GM21526 (cell line): ENCODE measurements around the gene LMNA.
"Not testable (repeated sequence)": the region's sequence is repeated elsewhere in the genome, so short reads cannot be mapped to it uniquely, and the experiment has no call there.

Experiments
- ATAC-seq: cut with Tn5 transposase; IDR thresholded peaks from one replicate; pipeline ENCODE4 v1.9.1; 2021; ENCODE audit warnings: moderate library complexity; ENCODE audit not compliant: unreplicated experiment, low FRiP score

The LMNA gene

DNA sequence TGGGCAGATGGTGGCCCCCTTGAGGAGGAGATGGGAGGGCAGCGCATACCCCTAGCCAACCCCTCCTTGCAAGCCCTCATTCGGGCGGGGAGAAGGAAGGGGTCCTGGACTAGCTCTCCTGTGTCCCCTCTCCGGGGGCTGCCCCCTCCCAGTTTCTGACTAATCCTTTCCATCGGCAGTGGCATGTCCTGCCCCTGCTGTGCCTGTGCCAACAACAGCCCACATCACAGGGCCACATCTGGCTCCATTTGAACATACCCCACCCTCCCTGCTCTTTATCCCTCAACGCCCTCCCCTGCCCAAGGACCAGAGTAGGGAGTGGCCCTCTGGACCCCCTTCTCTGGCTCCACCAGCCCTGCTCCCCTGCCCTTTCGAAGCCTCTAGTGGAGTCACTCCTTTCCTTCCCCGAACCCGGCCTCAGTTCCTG, 11.0 kb upstream of the LMNA start:
- no peak for ATAC-seq

DNA sequence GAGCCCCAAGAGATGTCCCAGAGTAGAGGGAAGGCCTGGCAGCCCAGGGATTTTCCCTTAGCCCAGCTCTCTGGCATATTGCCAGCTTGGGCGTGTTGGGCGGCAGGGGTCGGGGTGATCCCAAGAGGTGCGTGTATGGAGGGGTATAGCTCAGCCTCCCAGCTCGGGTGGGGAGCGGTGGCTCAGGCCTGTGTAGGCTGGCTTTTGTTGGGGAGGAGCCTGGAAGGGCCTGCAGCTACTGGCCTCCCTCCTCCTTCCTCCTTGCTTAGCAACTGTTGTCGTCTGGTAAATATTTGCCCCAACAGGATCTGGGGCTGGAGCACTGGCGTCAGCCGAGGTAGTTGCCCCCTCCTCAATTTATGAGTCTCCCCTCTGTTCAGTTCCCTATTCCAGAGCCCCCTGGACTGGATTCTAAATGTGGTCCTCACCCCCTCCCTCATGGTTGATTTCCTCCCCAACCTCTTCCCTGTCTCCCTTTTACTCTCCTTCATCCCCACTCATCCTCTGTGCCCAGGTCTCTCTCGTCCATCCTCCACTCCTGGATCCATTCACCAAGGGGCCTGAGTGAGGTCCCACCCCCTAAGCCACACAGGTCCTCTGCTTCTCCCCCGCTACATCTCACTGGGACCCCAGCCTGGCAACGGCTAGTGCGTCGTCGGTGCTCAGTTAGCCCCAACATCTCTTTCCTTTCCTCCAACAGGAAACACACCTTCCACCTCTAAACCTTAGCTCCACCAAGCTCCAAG, 10.3 kb upstream of the LMNA start:
- no peak for ATAC-seq

DNA sequence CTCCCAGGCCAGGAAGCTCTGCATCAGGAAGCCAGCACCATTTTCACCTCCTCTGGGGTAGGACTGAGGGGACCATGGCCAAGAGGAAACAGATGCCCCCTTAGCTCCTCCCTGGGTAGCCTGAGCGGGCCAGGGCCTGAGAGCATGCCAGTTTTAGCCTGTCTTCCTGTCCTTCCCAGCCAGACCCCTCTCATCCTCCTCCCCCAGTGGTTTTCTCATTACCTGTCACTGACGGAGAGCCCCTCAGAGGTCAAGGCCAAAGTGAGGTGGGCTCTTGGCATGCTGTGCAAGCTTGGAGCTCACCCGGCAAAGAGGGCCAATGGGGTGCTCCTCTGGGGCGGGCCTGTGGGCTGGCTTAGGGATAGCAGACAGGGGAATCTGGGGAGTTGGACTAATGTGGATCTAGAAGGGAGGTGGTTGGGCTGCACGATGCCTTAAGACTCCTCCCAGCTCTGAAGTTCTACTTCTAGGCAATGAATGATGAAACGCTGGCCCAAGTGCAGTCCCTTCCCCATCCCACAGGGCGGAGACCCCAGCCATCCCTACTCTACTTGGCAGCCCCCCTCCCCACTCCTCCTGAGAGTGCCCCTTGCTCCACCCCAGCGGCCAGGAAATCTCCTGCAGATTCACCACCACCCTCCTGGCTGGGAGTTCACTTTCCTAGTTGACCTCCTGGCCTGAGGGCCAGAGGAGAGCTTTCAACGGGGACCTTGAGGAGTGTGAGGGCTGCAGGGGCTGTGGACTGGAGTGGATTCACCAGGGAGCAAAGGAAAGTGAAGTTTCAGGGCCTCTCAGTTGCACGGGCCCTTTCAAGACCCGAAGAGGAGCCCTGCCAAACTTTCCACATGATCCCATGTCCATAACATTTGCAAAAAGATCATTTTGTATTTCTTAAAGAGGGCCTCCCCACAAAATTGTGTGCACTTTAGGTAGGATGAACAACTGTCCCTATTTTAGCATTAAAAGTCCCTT, 9.4 kb upstream of the LMNA start:
- ATAC-seq = no peak

DNA sequence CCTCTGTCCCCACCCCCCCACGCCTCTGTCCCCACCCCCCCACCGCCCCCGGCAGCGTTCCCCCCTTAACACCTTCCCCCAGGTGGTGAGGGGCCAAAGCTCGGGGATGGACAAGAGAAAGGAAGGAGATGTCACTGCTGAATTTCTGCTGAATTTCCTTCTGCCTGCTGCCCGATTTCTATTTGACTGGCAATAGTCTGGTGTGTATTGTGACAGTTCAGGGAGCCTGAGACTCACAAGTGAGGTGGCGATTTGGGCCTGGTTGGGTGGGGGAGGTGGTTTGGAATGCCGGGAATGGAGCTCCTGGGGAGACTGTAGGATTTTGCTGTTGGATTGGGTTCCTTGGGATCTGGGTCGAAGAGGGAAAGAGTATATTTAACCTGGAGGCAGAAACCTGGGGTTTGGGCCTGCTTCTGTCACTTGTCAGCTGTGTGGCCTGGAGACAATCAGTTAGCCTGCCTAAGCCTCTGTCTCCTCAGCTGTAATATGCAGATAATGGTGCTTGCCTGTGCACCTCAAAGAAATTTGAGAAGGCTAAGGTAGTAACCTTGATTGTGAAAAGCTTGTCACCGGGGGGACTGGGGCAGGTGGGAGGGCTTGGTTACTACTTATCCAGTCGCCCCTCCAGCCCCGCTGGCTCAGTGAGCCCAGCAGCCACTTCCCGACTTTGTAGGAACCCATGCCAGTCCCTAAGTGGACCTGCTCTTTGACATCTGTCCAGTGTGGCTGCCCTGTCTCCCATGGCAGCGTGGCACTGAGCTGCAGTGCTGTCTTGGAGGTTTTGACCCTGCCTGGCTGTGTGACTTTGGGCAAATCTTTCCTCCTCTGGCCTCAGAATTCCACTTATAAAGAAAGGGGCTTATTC, 7.7 kb upstream of the LMNA start:
- ATAC-seq = peak; percentile 5

DNA sequence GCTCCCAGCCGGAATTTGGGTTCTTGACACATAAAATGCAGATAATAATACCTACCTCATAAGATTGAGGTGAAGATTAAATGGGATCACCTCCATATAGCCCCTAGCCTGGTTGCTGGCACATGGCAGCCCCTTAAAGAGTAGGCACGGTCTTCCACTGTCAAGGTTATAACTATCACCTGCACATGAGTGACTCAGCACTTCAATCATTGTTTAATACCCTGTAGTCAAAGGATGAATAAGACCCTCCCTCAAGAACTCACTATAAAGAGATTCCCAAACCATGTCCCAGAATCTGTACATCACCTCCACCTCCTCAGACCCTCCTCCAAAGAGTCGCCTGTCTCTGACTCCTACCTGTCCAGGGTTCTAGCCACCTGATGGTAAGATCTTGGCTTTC, 6.5 kb upstream of the LMNA start:
- ATAC-seq = no peak

DNA sequence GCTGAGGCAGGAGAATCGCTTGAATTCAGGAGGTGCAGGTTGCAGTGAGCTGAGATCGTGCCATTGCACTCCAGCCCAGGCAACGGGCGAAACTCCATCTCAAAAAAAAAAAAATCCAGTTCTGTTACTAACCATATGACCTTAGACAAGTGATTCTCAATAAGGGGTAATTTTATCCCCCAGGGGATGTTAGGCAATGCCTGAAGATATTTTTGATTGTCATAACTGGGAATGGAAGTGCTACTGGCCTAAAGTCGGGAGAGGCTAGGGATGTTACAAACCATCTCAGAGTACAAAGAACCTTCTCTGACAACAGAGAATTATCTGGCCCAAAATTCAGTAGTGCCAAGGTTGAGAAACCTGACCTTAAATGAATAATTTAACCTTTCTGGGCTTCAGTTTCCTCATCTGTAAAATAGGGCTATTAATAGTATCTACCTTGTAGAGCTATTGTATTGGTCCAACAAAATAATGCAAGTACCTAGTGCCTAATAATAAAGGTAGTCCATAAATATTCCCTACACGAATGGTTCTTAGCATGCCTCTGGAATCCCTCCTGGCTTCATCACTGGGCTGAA, 5.8 kb upstream of the LMNA start:
- ATAC-seq = no peak

DNA sequence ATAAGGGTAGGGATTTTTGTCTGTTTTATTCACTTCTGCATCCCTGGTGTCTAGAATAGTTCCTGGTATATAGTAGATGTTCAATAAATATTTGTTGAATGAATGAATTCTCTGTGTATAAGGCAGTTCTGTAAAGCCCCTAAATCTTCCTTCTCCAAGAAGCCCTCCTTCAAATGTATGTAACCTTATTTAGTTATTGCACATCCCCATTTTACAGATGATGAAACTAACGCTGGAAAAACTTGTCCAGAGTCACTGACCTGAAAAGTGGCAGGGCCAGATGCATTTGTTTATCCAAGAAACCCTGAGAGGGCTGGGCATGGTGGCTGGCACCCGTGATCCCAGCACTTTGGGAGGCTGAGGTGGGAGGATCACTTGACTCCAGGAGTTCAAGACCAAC, 4.3 kb upstream of the LMNA start:
- ATAC-seq = no peak

DNA sequence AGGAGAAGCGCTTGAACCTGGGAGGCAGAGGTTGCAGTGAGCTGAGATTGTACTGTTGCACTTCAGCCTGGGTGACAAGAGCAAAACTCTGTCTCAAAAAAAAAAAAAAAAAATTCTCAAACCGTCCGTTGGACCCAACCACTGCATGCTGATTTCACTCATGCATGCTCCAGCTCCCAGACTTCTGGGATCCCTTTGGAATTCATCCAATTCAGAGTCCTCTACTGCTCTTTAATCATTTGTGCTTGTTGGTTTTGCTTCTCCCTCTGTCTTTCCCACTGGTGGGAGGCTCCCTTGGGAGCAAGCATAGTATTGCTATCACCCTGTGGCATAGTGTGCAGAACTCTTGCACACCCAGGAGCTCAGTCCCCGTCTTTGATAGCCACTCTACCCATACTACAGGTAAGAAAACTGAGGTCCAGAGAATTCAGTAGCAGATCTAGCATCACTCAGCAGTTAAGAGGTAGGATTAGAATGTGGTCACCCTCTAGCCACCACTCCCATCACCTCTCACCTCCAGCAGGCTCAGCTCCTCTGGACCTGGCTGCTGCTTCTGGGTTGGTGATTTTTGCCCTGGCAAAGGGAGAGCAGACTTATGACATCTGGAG, 3.1 kb upstream of the LMNA start:
- ATAC-seq = no peak

DNA sequence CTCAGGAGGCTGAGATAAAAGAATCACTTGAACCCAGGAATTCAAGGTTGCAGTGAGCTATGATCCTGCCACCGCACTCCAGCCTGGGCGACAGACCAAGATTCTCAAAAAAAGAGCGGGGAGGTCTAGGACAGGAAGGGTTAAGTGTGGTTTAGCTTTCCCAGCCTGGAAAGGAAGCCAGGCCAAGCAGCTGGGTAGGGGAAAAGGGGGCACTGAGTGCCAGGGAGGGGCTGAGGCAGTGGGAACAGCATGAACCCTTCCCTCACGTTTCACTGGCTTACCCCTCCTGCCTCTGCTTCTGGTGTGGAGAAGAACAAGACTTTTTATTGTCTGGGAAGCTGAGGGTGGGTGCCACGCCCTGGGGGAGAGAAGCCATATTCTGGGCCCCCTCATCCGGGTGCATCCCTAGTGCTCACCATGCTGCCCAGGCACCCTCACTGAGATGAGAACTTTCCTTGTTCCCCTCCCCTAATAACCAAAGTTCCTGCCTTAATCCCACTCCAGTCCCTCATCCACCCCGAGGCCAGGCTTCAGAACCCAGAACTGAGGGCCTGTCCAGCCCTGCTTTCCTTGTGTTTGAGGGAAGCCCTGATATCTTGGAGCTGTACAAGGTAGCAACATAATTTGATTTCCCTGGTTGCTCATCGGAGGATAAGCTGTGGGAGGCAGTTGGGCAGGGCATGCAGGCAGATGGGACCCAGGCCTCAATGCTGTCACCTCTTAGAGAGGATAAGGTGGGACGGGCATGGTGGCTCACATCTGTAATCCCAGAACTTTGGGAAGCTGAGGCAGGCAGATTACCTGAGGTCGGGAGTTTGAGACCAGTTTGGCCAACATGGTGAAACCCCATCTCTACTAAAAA, 2.0 kb upstream of the LMNA start:
- no peak for ATAC-seq

DNA sequence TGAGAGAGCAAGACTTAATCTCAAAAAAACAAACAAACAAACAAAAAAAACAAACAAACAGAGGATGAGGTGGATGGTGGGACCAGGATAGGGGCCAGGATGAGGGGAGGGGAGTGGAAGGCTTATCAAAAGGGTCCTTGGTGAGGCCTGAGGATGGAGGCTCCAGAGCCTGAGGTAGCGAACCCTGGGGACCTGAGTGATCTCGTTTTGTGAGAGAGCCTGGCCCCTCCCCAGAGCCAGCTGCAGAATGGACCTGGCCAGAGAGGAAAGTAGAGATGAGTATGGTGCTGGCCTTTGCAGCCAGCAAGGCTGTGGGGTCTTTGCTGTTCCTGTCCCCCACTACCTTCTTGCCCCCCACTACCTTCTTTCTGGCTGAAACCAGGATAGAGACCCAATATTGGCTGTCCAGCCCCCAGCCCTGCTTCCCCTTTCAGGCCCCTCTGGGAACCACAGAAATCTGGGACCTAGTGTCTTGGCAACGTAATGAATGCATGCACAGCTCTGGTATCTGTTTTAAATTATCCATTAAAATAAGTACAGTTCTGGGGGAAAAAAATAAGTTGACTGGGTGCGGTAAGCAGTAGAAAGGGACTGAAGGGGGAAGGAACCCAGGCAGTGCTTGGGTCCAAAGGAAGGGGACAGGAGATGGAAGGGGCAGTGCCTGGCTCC, 1.1 kb upstream of the LMNA start:
- no peak for ATAC-seq

DNA sequence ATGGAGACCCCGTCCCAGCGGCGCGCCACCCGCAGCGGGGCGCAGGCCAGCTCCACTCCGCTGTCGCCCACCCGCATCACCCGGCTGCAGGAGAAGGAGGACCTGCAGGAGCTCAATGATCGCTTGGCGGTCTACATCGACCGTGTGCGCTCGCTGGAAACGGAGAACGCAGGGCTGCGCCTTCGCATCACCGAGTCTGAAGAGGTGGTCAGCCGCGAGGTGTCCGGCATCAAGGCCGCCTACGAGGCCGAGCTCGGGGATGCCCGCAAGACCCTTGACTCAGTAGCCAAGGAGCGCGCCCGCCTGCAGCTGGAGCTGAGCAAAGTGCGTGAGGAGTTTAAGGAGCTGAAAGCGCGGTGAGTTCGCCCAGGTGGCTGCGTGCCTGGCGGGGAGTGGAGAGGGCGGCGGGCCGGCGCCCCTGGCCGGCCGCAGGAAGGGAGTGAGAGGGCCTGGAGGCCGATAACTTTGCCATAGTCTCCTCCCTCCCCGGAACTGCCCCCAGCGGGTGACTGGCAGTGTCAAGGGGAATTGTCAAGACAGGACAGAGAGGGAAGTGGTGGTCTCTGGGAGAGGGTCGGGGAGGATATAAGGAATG, 505 bp downstream of the LMNA start:
- peak; percentile 4 for ATAC-seq

DNA sequence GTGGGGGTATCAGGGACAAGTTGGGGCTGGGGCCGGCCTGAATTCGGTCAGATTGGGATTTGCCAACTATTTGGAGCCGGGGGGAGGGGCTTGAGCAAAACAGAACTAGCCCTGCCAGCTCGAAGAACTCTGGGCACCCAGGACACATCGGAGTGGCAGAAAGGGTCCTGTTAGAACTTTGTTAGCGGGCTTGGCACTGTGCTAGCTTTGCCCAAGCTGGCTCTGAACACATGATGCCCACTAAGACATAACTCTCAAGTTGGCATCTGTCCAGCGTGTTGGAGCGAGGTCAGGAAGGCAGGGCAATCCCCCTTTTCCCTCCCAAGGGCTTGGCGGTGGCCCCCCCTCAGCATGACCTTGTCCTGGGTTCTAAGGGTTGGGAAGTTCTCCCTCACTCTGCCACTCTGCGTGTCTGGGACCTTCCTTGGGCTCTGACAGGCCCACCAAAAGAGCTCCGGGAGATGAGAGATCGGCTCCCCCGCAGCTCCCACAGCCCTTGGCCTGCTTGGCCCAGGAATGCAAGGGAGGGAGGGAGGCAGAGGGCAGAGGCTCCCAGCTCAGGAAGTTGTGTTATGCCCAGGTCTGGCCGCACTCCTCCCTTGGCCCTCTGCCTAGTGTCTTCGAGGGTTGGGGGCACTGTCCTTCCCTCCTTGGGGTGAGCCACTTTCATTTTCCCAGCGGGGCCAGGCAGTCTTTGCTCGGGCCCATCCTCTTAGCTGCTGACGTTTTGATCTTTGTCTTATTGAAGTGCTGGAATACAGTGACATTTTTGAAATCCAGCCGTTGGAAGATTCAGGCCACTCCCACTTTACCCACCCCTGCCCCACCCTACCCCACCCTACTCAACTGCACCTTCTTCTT, 1.2 kb downstream of the LMNA start:
- no peak for ATAC-seq

DNA sequence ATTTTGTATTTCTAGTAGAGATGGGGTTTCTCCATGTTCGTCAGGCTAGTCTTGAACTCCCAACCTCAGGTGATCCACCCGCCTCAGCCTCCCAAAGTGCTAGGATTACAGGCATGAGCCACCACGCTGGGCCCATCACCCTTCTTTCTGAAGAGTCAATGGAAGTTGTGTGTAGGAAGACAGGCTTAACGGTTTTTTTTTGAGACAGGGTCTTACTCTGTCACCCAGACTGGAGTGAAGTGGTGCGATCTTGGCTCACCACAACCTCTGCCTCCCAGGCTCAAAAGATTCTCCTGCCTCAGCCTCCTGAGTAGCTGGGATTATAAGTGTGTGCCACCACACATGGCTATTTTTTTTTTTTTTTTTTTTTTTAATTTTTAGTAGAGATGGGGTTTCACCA, 2.2 kb downstream of the LMNA start:
- ATAC-seq = not testable (repeated sequence)

DNA sequence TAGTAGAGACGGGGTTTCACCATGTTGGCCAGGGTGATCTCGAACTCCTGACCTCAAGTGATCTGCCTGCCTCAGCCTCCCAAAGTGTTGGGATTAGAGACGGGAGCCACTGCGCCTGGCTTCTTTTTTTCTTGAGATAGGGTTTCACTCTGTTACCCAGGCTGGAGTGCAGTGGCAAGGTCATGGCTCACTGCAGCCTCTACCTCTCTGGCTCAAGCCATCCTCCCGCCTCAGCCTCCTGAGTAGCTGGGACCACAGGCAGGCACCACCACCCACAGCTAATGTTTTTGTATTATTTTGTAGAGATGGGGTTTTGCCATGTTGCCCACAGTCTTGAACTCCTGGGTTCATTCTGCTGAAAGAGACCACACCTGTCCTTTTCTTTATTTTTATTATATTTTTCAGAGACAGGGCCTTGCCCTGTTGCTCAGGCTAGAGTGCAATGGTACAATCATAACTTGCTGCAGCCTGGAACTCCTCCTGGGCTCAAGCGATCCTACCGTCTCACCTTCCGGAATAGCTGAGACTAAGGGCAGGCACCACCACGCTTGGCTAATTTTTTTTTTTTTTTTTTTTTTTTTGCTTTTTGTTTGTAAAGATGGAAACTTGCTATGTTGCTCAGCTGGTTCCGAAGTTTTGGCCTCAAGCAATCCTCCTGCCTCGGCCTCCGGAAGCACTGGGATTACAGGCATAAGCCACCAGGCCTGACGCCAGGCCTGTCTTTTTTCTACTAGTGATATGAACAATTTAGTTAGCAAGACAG, 3.1 kb downstream of the LMNA start:
- ATAC-seq = no peak

DNA sequence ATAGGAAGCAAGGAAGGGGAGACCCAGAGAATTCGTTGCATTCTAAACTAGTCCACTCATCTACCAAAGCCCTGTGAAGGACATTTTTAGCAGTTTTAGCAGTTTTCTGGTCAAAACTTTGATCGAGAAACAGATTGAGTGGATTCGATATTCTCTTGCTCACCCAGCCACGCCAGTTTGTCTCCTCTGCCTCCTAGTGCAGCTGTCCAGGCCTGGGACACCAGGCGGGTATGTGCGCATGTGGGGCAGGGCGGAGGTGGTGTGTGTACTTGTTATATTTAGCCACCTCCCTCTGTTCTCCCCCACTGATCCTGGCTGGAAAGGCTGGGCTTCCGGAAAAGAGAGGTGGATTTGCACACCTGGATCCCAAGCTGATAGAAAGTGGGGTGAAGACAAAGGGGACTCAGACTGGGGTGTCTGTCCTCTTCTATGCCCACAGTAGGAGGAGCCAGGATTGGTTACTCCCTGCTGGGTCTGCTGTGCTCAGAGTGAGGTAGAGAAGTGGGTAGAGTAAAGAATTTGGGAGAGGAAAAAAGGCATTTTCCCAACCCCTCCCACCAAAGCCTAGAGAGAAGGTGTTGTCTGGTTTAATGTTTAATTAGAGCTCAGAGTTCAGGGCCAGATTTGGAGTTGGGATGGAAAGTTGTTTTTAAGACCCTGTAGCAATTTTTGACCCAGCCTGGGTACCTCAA, 3.8 kb downstream of the LMNA start:
- no peak for ATAC-seq
